ENCODE data around the gene BMP3. TPM values are rescaled to one million over a fixed set of nuclear protein-coding genes. Genes with fewer than 3 reads are reported as not detected.

BMP3 gene
- total and polyA plus RNA-seq, 2 of the 13 experiments (the other 11 are each of a cell fraction or from before 2014, with no cell fraction given): not detected

GRCh38 chr4:81060587-81061343, 30.3 kb downstream of the BMP3 start:
- intact Hi-C loops (cut with micrococcal nuclease; ENCODE audit: unreplicated experiment) (no loop called here), in situ Hi-C loops (cut with HindIII; ENCODE audit: extremely low pct_ligation_motif_present, low pct_unique_long_range_greater_than_20kb) (no loop called here)
- Histone ChIP-seq H3K27ac (ENCODE audit: extremely low read length, insufficient read depth, low read length) (no peak overlapping the region), H3K9ac (ENCODE audit: insufficient read depth, low read depth, low read length) (no peak overlapping the region), H3K4me3 (replicated peaks in 1 of 3; ENCODE audit: insufficient read depth in 1 of 3, low read depth in 2 of 3, low read length in 3 of 3) (no peak overlapping the region), H4K20me1 (ENCODE audit: insufficient read depth, low read length) (no peaks in the 10 kb centered on the region), H3K79me2 (ENCODE audit: insufficient read depth, low read length) (no peaks in the 10 kb centered on the region), H3K4me1 (ENCODE audit: insufficient read depth, low read length) (peaks cover 7% of the 10 kb centered on the region; the same call in 1 of the 2 replicates), H2AFZ (ENCODE audit: low read length) (no peak overlapping the region), H3K27me3 (ENCODE audit: control insufficient read depth in 1 of 2, insufficient read depth in 2 of 2, low read length in 2 of 2) (no peaks in the 10 kb centered on the region), H3K36me3 (replicated peaks in 1 of 2; ENCODE audit: control insufficient read depth in 1 of 2, insufficient read depth in 2 of 2, low read length in 2 of 2) (no peaks in the 10 kb centered on the region), H3K9me3 (ENCODE audit: low read length) (no peaks in the 10 kb centered on the region), H3K4me2 (ENCODE audit: low read depth, low read length) (no peak overlapping the region)
- no peak for ATAC-seq
- ChIA-PET POLR2A (no interaction called here), CTCF (ENCODE audit: low intra/inter-chr PET ratio, low total read pairs) (no interaction called here)
- no TSS peak for BruUV-seq (replicated peaks)
- FAIRE-seq: no peak
- 35% methylated on average over 6 of the region's 6 CpGs for WGBS (ENCODE audit: low lambda C conversion rate)
- DNase-seq (ENCODE audit: low spot score): no peak
- no peak for TF ChIP-seq GMEB1 (CRISPR knock-in tag; IDR thresholded peaks at IDR 0.05; ENCODE audit: borderline replicate concordance)

GRCh38 chr4:81061344-81061730, 30.8 kb downstream of the BMP3 start:
- in situ Hi-C loops (cut with HindIII; ENCODE audit: extremely low pct_ligation_motif_present, low pct_unique_long_range_greater_than_20kb): no loop called here
- no peak for FAIRE-seq

More at GRCh38 chr4:81061344-81061730, 30.8 kb downstream of the BMP3 start:
- Histone ChIP-seq H3K9ac (ENCODE audit: insufficient read depth, low read depth, low read length) (no peak overlapping the region), H4K20me1 (ENCODE audit: insufficient read depth, low read length) (no peaks in the 10 kb centered on the region), H3K4me3 (replicated peaks in 1 of 3; ENCODE audit: insufficient read depth in 1 of 3, low read depth in 2 of 3, low read length in 3 of 3) (no peak overlapping the region), H3K27ac (ENCODE audit: extremely low read length, insufficient read depth, low read length) (no peak overlapping the region), H3K4me1 (ENCODE audit: insufficient read depth, low read length) (peaks cover 7% of the 10 kb centered on the region; the same call in 1 of the 2 replicates), H2AFZ (ENCODE audit: low read length) (no peak overlapping the region), H3K79me2 (ENCODE audit: insufficient read depth, low read length) (no peaks in the 10 kb centered on the region), H3K9me3 (ENCODE audit: low read length) (no peaks in the 10 kb centered on the region), H3K27me3 (ENCODE audit: control insufficient read depth in 1 of 2, insufficient read depth in 2 of 2, low read length in 2 of 2) (no peaks in the 10 kb centered on the region), H3K4me2 (ENCODE audit: low read depth, low read length) (no peak overlapping the region), H3K36me3 (replicated peaks in 1 of 2; ENCODE audit: control insufficient read depth in 1 of 2, insufficient read depth in 2 of 2, low read length in 2 of 2) (no peaks in the 10 kb centered on the region)
- BruUV-seq (replicated peaks): no TSS peak
- intact Hi-C loops (cut with micrococcal nuclease; ENCODE audit: unreplicated experiment): no loop called here
- TF ChIP-seq HMG20A (CRISPR knock-in tag; IDR thresholded peaks at IDR 0.05; ENCODE audit: borderline replicate concordance): no peak
- no peak for TF ChIP-seq TAF15 (IDR thresholded peaks at IDR 0.05; ENCODE audit: low read depth, low read length, poor library complexity, severe bottlenecking)
- ATAC-seq: peak; percentile 61
- no peak for DNase-seq (ENCODE audit: low spot score)
- ChIA-PET POLR2A (no interaction called here), CTCF (ENCODE audit: low intra/inter-chr PET ratio, low total read pairs) (no interaction called here)

Data from HepG2 (cell line).